ENCODE data around the gene LARGE1. TPM values are rescaled to one million over a fixed set of nuclear protein-coding genes. Genes with fewer than 3 reads are reported as not detected.

The LARGE1 gene
- polyA plus RNA-seq, 1 experiment = 8.5 TPM

DNA sequence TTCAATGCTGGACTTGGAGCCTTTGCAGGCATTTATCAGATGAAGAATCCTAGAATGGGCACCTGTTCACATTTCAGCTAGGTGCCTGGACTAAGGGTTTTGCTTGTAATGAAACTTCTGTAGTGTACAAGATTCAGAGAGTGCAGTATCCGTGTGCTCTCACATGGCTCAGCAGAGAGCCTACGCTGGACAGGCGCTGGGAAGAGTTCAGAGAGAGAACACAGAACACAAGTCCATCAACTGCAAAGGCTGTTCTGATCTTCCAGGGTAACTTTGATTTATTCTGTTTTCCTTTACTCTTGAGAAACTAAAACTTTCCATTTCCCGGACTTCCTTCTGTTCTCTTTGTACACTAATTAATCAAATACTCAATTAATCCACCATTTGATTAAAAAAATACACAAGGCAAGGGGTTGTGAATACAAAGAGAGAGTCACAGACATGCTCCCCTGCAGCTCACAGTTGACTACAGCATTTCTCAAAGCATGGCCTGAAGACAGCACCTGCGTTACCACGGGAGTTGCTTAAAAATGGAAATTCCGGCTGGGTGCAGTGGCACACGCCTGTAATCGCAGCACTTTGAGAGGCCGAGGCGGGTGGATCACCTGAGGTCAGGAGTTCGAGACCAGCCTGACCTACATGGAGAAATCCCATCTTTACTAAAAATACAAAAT lies 393.7 kb downstream of the LARGE1 start:
- ChIA-PET CTCF (interaction anchor here (0.6 kb wide), 1 partner anchor 97 kb away, joined by 3 read pairs; no protein-coding TSS in a partner anchor), POLR2A (no interaction called here)
- DNase-seq (ENCODE audit: low read depth) = no peak
- TF ChIP-seq, protein P1, sequence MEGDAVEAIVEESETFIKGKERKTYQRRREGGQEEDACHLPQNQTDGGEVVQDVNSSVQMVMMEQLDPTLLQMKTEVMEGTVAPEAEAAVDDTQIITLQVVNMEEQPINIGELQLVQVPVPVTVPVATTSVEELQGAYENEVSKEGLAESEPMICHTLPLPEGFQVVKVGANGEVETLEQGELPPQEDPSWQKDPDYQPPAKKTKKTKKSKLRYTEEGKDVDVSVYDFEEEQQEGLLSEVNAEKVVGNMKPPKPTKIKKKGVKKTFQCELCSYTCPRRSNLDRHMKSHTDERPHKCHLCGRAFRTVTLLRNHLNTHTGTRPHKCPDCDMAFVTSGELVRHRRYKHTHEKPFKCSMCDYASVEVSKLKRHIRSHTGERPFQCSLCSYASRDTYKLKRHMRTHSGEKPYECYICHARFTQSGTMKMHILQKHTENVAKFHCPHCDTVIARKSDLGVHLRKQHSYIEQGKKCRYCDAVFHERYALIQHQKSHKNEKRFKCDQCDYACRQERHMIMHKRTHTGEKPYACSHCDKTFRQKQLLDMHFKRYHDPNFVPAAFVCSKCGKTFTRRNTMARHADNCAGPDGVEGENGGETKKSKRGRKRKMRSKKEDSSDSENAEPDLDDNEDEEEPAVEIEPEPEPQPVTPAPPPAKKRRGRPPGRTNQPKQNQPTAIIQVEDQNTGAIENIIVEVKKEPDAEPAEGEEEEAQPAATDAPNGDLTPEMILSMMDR (IDR thresholded peaks at IDR 0.05; ENCODE audit: insufficient read depth, low read depth, low read length) = no peak
- H3K27me3 ChIP-seq (ENCODE audit: control insufficient read depth, insufficient read depth, low read length) = no peaks in the 10 kb centered on the region
- no peaks in the 10 kb centered on the region for H3K36me3 ChIP-seq (ENCODE audit: control insufficient read depth, insufficient read depth, low read length)
- no peak overlapping the region for H3K4me3 ChIP-seq (ENCODE audit: low read depth, low read length)

DNA sequence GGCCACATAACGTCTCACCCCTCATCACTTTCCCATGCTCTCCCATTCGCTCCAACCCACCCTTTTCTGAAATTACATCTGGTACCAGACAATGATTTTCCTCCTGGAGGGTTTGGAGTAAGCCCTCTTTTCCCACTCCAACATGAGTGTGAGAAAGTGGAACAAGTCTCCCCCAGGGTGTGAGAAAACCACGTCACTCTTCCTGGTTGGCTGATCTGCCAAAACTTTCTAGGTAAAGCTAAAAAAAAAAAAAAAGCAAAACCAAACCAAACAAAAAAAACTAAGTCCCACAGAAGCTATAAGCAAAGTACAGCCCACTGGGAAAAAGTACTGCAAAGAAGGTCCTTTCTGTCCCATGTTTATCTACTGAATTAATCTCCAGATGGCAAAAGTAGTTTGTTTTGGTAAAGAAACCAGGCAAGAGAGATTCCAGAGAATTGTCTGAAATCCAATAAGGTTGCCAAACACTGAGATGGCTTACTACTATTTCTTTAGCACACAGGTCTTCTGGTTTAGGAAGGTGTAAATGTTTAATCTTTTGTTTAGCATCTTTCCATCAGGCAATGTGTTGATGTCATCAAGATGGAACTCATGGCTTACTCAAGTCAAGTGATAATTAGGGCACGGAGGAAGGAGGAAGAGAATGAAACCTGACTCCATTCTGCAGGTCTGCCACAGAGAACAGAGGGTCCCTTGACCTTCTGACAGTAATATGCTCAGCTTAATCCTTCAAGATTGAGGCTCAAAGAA lies 395.6 kb downstream of the LARGE1 start:
- TF ChIP-seq, protein P1 (IDR thresholded peaks at IDR 0.05; ENCODE audit: insufficient read depth, low read depth, low read length) = no peak
- ChIA-PET POLR2A (no interaction called here), CTCF (no interaction called here)
- Histone ChIP-seq H3K36me3 (ENCODE audit: control insufficient read depth, insufficient read depth, low read length) (no peaks in the 10 kb centered on the region), H3K27me3 (ENCODE audit: control insufficient read depth, insufficient read depth, low read length) (no peaks in the 10 kb centered on the region), H3K4me3 (ENCODE audit: low read depth, low read length) (no peak overlapping the region)
- no peak for DNase-seq (ENCODE audit: low read depth)

DNA sequence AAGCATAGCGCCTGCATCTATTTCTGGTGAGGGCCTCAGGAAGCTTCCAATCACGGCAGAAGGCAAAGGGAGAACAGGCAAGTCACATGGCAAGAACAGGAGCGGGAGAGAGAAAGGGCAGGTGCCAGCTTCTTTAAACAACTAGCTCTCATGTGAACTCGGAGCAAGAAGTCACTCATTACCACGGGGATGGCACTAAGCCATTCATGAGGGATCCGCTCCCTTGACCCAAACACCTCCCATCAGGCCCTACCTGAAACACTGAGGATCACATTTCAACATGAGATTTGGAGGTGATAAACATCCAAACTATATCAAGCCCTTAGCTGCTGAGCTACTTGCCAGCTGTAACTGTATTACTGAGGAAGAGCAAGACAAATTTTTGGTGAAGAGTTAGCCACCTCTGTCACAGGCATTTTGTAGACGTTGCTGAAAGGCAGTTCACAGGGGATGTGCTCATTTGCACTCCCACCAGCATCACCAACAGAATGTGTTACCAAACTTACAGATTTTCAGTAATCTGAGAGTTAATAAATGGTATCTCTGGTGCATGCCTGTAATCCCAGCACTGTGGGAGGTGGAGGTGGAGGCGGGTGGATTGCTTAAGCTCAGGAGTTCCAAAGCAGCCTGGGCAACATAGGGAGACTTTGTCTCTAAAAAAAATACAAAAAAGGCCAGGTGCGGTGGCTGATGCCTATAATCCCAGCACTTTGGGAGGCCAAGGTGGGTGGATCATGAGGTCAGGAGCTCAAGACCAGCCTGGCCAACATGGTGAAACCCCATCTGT lies 398.2 kb downstream of the LARGE1 start:
- TF ChIP-seq, protein P1 (IDR thresholded peaks at IDR 0.05; ENCODE audit: insufficient read depth, low read depth, low read length) = no peak
- POLR2A ChIA-PET = no interaction called here
- no peaks in the 10 kb centered on the region for H3K36me3 ChIP-seq (ENCODE audit: control insufficient read depth, insufficient read depth, low read length)
- H3K27me3 ChIP-seq (ENCODE audit: control insufficient read depth, insufficient read depth, low read length) = no peaks in the 10 kb centered on the region
- DNase-seq (ENCODE audit: low read depth) = no peak
- H3K4me3 ChIP-seq (ENCODE audit: low read depth, low read length) = no peak overlapping the region
- CTCF ChIA-PET = interaction anchor here (0.6 to 5.9 kb wide), 6 partner anchors 8 to 1633 kb away, joined by 3 to 32 read pairs (median 4); partner anchors contain the start of gene LARGE1

DNA sequence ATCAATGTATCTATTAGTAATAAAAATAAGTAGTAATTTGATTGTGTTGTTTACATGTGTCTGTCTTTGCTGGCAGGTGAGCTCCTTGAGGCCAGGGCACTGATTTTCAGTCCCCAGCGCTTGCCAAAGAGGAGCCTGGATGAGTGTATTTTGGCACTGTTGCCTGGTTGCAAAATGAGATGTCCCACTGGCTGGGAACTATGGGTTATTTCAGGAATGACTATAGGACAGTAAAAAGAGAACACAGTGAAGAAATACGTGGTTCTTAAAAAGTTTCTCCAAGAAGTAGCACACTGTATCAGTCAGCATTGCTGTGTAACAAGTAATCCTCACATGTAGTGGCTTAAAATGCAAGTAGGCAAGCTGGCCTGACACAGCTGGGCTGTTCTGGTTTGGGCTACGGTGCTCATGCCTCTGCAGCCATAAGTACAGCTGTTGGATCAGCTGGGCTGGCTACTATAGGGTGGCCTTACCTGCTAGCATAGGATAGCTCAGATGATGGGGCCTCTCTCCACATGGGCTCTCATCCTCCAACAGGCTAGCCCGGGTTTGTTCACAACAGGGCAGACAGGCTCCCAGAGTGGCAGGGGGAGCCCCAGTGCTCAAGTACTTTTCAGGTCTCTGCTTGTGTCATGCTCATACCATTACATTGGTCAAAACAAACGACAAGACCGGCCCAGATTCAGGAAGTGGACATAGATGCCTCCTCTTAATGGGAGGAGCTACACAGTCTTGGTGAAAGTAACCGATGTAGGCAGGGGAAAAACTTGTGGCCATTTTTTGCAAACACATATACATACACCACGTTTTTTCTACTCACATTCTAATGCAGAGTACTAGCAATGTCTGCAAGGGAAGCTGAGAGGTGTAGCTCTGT lies 399.1 kb downstream of the LARGE1 start:
- CTCF ChIA-PET = interaction anchor here (0.7 to 5.9 kb wide), 7 partner anchors 9 to 1632 kb away, joined by 3 to 32 read pairs (median 8); partner anchors contain the start of gene LARGE1
- H3K27me3 ChIP-seq (ENCODE audit: control insufficient read depth, insufficient read depth, low read length) = no peaks in the 10 kb centered on the region
- H3K4me3 ChIP-seq (ENCODE audit: low read depth, low read length) = no peak overlapping the region
- no peaks in the 10 kb centered on the region for H3K36me3 ChIP-seq (ENCODE audit: control insufficient read depth, insufficient read depth, low read length)
- TF ChIP-seq, protein P1 (IDR thresholded peaks at IDR 0.05; ENCODE audit: insufficient read depth, low read depth, low read length) = no peak
- DNase-seq (ENCODE audit: low read depth) = no peak
- POLR2A ChIA-PET = no interaction called here

Measured in BJ (cell line).